H1 (cell line): ENCODE data around the gene C9orf152. TPM values are rescaled to one million over a fixed set of nuclear protein-coding genes. Genes with fewer than 3 reads are reported as not detected.
"Not testable (repeated sequence)": the region's sequence is repeated elsewhere in the genome, so short reads cannot be mapped to it uniquely, and the experiment has no call there.

Source experiments
- CTCF ChIA-PET: fragments of 300-600 bp; sonication (Branson Sonifier 250); formaldehyde crosslinking; loops from one replicate; lab custom pipeline; 2021; ENCODE audit not compliant: partially characterized antibody; lab: Charles Lee
- POLR2A ChIA-PET: fragments of 300-600 bp; sonication (Branson Sonifier 250); formaldehyde crosslinking; loops from one replicate; lab custom pipeline; 2021; ENCODE audit warnings: inconsistent platforms; ENCODE audit not compliant: partially characterized antibody; lab: Charles Lee
- DNase-seq, 2 experiments: peaks; one replicate each; pipeline versions ENCODE4 v3.0.0 to v3.0.0-alpha.2; 2010 to 2022; ENCODE audit warnings: low spot score in 2 of 2, low read depth in 1 of 2, mixed read lengths in 1 of 2
- FAIRE-seq: peaks from 2 replicates; lab custom pipeline; 2011; peaks lifted over from hg19 to GRCh38; lab: Jason Lieb, UNC
- H2AFZ ChIP-seq: 2 replicates; pipeline ENCODE4 v1.8.1; 2012; ENCODE audit warnings: low read length, inconsistent platforms
- H2AK5ac ChIP-seq: 2 replicates; pipeline ENCODE4 v1.6.1; 2013; ENCODE audit warnings: low read depth, low read length
- H2BK120ac ChIP-seq: replicated peaks from 2 replicates; pipeline ENCODE3; 2013; ENCODE audit warnings: low read depth, low read length, inconsistent platforms
- H2BK12ac ChIP-seq: 2 replicates; pipeline ENCODE4 v1.6.1; 2013; ENCODE audit warnings: low read depth, low read length
- H2BK15ac ChIP-seq: 2 replicates; pipeline ENCODE4 v1.6.1; 2013; ENCODE audit warnings: low read length
- H2BK20ac ChIP-seq: 2 replicates; pipeline ENCODE4 v1.6.1; 2013; ENCODE audit warnings: low read length
- H2BK5ac ChIP-seq: 2 replicates; pipeline ENCODE4 v1.6.1; 2013; ENCODE audit warnings: low read depth, low read length
- H3K14ac ChIP-seq: 2 replicates; pipeline ENCODE4 v1.6.1; 2013; ENCODE audit warnings: inconsistent platforms; ENCODE audit not compliant: insufficient read length
- H3K18ac ChIP-seq: 2 replicates; pipeline ENCODE4 v1.6.1; 2013; ENCODE audit warnings: low read length; ENCODE audit errors: extremely low read depth
- H3K23ac ChIP-seq: 2 replicates; pipeline ENCODE4 v1.6.1; 2013; ENCODE audit warnings: inconsistent platforms; ENCODE audit not compliant: insufficient read length
- H3K23me2 ChIP-seq: 2 replicates; pipeline ENCODE4 v1.6.1; 2013; ENCODE audit warnings: low read depth, low read length
- H3K27ac ChIP-seq: 2 replicates; pipeline ENCODE4 v1.6.1; 2011; ENCODE audit warnings: low read depth, low read length, inconsistent platforms
- H3K27me3 ChIP-seq, 4 experiments: replicated peaks in 1 of 4; 1 replicate in 1 of 4; 2 replicates in 3 of 4; pipeline versions ENCODE4 v1.6.1 to v1.8.1; 2011 to 2013; ENCODE audit warnings: low read length in 3 of 4, mild to moderate bottlenecking in 3 of 4, inconsistent platforms in 2 of 4, mixed read lengths in 2 of 4, moderate library complexity in 1 of 4; ENCODE audit not compliant: control insufficient read depth in 3 of 4, insufficient read depth in 3 of 4; ENCODE audit errors: extremely low read depth in 1 of 4
- H3K36me3 ChIP-seq, 4 experiments: 2 replicates each; pipeline versions ENCODE4 v1.6.1 to v1.8.1; 2011 to 2013; ENCODE audit warnings: mild to moderate bottlenecking in 4 of 4, low read length in 3 of 4, moderate library complexity in 2 of 4, control low read depth in 1 of 4, inconsistent platforms in 1 of 4; ENCODE audit not compliant: insufficient read depth in 4 of 4, control insufficient read depth in 2 of 4
- H3K4ac ChIP-seq: replicated peaks from 2 replicates; pipeline ENCODE3; 2013; ENCODE audit warnings: low read length, low read depth, mixed read lengths, inconsistent platforms; ENCODE audit not compliant: insufficient read length
- H3K4me1 ChIP-seq, 4 experiments: replicated peaks in 1 of 4; 1 replicate in 1 of 4; 2 replicates in 3 of 4; pipeline versions ENCODE4 v1.6.1 to v1.8.1; 2011 to 2013; ENCODE audit warnings: low read length in 3 of 4, inconsistent platforms in 2 of 4, mixed read lengths in 1 of 4; ENCODE audit not compliant: insufficient read depth in 4 of 4, control insufficient read depth in 3 of 4
- H3K4me2 ChIP-seq, 2 experiments: 2 replicates each; pipeline versions ENCODE4 v1.6.1 to v1.8.1; 2011 to 2013; ENCODE audit warnings: low read depth in 2 of 2, low read length in 2 of 2, control low read depth in 1 of 2, inconsistent platforms in 1 of 2, mild to moderate bottlenecking in 1 of 2; ENCODE audit not compliant: insufficient read depth in 1 of 2
- H3K4me3 ChIP-seq, 4 experiments: fragments of 200-600, 300-600 bp in 1 of 4; sonication (generic), shearing (Covaris generic), sonication (Bioruptor Twin) in 1 of 4; 2 replicates each; pipeline versions ENCODE4 v1.5.1 to v1.8.1; 2011 to 2016; ENCODE audit warnings: low read length in 4 of 4, low read depth in 3 of 4, control low read depth in 2 of 4, inconsistent platforms in 2 of 4, mild to moderate bottlenecking in 2 of 4, mixed read lengths in 1 of 4, moderate library complexity in 1 of 4; ENCODE audit not compliant: insufficient read depth in 2 of 4; ENCODE audit errors: extremely low read depth in 1 of 4
- H3K56ac ChIP-seq: replicated peaks from 2 replicates; pipeline ENCODE3; 2013; ENCODE audit warnings: low read depth, mild to moderate bottlenecking, mixed read lengths, low read length, inconsistent platforms; ENCODE audit not compliant: insufficient read length
- H3K79me1 ChIP-seq: 2 replicates; pipeline ENCODE4 v1.6.1; 2013; ENCODE audit warnings: low read depth, low read length, control low read depth
- H3K79me2 ChIP-seq, 2 experiments: 2 replicates each; pipeline versions ENCODE4 v1.6.1 to v1.8.1; 2012 to 2013; ENCODE audit warnings: low read length in 2 of 2, mild to moderate bottlenecking in 2 of 2, inconsistent platforms in 1 of 2; ENCODE audit not compliant: insufficient read depth in 2 of 2, control insufficient read depth in 1 of 2
- H3K9ac ChIP-seq, 4 experiments: replicated peaks in 1 of 4; 1 replicate in 1 of 4; 2 replicates in 3 of 4; pipeline versions ENCODE4 v1.6.1 to v1.8.1; 2011 to 2013; ENCODE audit warnings: low read depth in 3 of 4, low read length in 3 of 4, control low read depth in 2 of 4, mild to moderate bottlenecking in 2 of 4, moderate library complexity in 2 of 4, inconsistent platforms in 1 of 4; ENCODE audit errors: extremely low read depth in 1 of 4
- H3K9me3 ChIP-seq, 2 experiments: 2 replicates each; pipeline versions ENCODE4 v1.6.1 to v1.8.1; 2012 to 2013; ENCODE audit warnings: mild to moderate bottlenecking in 2 of 2, moderate library complexity in 2 of 2, control low read depth in 1 of 2, inconsistent platforms in 1 of 2, low read depth in 1 of 2, low read length in 1 of 2, mixed read lengths in 1 of 2; ENCODE audit not compliant: insufficient read depth in 2 of 2
- H4K20me1 ChIP-seq, 2 experiments: replicated peaks in 1 of 2; 2 replicates each; pipeline versions ENCODE3 to v1.8.1; 2011 to 2013; ENCODE audit warnings: inconsistent platforms in 2 of 2, low read length in 2 of 2, mild to moderate bottlenecking in 1 of 2; ENCODE audit not compliant: insufficient read depth in 2 of 2, control insufficient read depth in 1 of 2
- H4K5ac ChIP-seq: 2 replicates; pipeline ENCODE4 v1.6.1; 2013; ENCODE audit warnings: low read length, low read depth, mixed read lengths, inconsistent platforms; ENCODE audit not compliant: insufficient read length
- H4K8ac ChIP-seq: 2 replicates; pipeline ENCODE4 v1.8.0; 2013; ENCODE audit warnings: mild to moderate bottlenecking, moderate library complexity, low read length, inconsistent platforms; ENCODE audit not compliant: insufficient read depth; ENCODE audit errors: extremely low read depth
- H4K91ac ChIP-seq: replicated peaks from 2 replicates; pipeline ENCODE3; 2013; ENCODE audit warnings: low read length, mixed read lengths, inconsistent platforms; ENCODE audit not compliant: insufficient read length
- EZH2 ChIP-seq: fragments of 200-600 bp; sonication (generic); IDR thresholded peaks from 2 replicates; pipeline ENCODE4 v1.7.1; 2012; ENCODE audit warnings: low read depth, mild to moderate bottlenecking, moderate library complexity, low read length, inconsistent platforms; ENCODE audit not compliant: severe bottlenecking
- PHF8 ChIP-seq: fragments of 200-600 bp; sonication (generic); conservative IDR thresholded peaks from 2 replicates; pipeline ENCODE4 v1.7.1; 2012; ENCODE audit warnings: low read depth, mild to moderate bottlenecking, inconsistent platforms, low read length, moderate library complexity
- WGBS, 2 experiments: shearing (Covaris generic) in 1 of 2; methylation state at CpG; one replicate each; pipeline versions ENCODE4 v1.1.6 to v1.1.7; 2013 to 2015; ENCODE audit warnings: low lambda C conversion rate in 2 of 2, mixed read lengths in 2 of 2, inconsistent platforms in 1 of 2, low coverage in 1 of 2, missing lambda C conversion rate in 1 of 2; ENCODE audit not compliant: insufficient replicate concordance in 2 of 2, insufficient coverage in 1 of 2, insufficient read length in 1 of 2; ENCODE audit errors: extremely low coverage in 1 of 2, missing lambda C conversion rate in 1 of 2; 5-methylcytosine and 5-hydroxymethylcytosine counted together
- polyA plus RNA-seq, 7 experiments: library from polyadenylated mRNA; depleted of rRNA in 3 of 7; stranded (reverse) in 5 of 7; unstranded in 2 of 7; fragments of >200 nt in 5 of 7; fragments of 200-250 nt in 2 of 7; gene quantifications; 1 replicate in 5 of 7; 2 replicates in 1 of 7; 4 replicates in 1 of 7; pipeline versions ENCODE4 v1.2.1 to v1.2.3, GENCODE V29; 2011 to 2013; ENCODE audit warnings: missing spikeins in 2 of 7, mixed read lengths in 2 of 7
- total RNA-seq: library from RNA; stranded (reverse); fragmentation: NEBNext Ultra II Directional; extraction: Animal tissue kit (Norgen Biotek cat#: 25700); gene quantifications from 2 replicates; pipeline ENCODE4 v1.2.1, GENCODE V29; 2021
- TF ChIP-seq, protein P1 (sequence below): IDR thresholded peaks from 2 replicates; pipeline ENCODE4 v1.6.1; 2011; ENCODE audit warnings: low read depth, mild to moderate bottlenecking, low read length; ENCODE audit not compliant: insufficient read depth

The C9orf152 gene
- total and polyA plus RNA-seq, 2 of the 8 experiments (the other 6 are each of a cell fraction or from before 2014, with no cell fraction given), result not detected

DNA sequence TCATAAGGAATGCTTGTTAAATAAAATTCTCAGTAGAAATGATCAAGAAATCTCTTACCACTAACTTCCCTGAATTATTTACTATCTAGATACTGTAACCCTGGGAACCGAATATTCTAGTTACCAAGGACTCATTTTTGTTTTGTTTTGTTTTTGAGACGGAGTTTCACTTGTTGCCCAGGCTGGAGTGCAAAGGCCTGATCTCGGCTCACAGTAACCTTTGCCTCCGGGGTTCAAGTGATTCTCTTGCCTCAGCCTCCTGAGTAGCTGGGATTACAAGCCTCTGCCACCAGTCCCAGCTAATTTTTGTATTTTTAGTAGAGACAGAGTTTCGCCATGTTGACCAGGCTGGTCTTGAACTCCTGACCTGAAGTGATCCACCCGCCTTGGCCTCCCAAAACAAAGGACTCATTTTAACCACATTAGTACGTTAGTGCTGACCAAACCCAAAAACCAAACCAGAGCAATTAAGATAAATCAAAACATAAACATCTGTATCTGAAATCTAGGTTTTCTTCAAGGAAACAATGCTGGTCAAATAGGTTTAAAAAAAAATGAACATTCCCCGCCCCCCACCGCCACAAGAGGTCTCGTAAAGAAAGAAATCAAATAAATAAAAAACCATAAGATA lies 44.7 kb upstream of the C9orf152 start (continued):
- TF ChIP-seq EZH2 (no peak), PHF8 (no peak)
- TF ChIP-seq, protein P1, sequence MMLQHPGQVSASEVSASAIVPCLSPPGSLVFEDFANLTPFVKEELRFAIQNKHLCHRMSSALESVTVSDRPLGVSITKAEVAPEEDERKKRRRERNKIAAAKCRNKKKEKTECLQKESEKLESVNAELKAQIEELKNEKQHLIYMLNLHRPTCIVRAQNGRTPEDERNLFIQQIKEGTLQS, result no peak

DNA sequence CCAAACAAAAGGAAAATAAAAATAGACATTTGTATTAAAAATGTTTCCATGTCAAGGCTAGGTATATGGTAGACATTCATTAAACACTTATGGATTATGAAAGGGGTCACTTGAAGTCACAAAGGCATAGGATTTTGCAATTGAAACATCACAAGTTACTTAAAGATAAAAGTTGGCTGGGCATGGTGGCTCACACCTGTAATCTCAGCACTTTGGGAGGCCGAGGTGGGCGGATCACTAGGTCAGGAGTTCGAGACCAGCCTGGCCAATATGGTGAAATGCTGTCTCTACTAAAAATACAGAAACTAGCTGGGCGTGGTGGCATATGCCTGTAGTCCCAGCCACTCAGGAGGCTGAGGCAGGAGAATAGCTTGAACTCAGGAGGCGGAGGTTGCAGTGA lies 43.8 kb upstream of the C9orf152 start:
- H2AFZ ChIP-seq, H3K18ac ChIP-seq, H3K4me2 ChIP-seq, H3K56ac ChIP-seq, H3K4ac ChIP-seq, H4K91ac ChIP-seq, H2AK5ac ChIP-seq, H3K4me1 ChIP-seq, H2BK5ac ChIP-seq, DNase-seq, H3K4me3 ChIP-seq, H3K27me3 ChIP-seq, CTCF ChIA-PET, H3K14ac ChIP-seq, H3K79me1 ChIP-seq, H2BK15ac ChIP-seq, H4K8ac ChIP-seq, H3K27ac ChIP-seq, H3K9ac ChIP-seq, H3K23me2 ChIP-seq, H4K5ac ChIP-seq, FAIRE-seq, H3K23ac ChIP-seq, H2BK20ac ChIP-seq, H2BK120ac ChIP-seq, H3K9me3 ChIP-seq, H2BK12ac ChIP-seq: not testable (repeated sequence)
- POLR2A ChIA-PET, result interaction anchor here (0.7 to 1.5 kb wide), 2 partner anchors 9 to 597 kb away, joined by 3 to 7 read pairs; no protein-coding TSS in a partner anchor
- Histone ChIP-seq H4K20me1 (peaks cover 14 to 16% of the 10 kb centered on the region in 2 experiments), H3K36me3 (peaks cover 2 to 35% (median 23%) of the 10 kb centered on the region in 4 experiments; a peak in 7 of 8 replicates), H3K79me2 (peaks cover 29 to 84% of the 10 kb centered on the region in 2 experiments)
- WGBS, 2 experiments, result 90% methylated on average over 5 of the region's 5 CpGs; no CpG with 5 or more reads in 1 of the 2 experiments
